Measurements from ENCODE around the gene TMEM45A.
"Not testable (repeated sequence)": the region's sequence is repeated elsewhere in the genome, so short reads cannot be mapped to it uniquely, and the experiment has no call there.

TMEM45A gene

GRCh38 chr3:100580147-100580546, 87.7 kb downstream of the TMEM45A start:
- no peak for DNase-seq

DNA sequence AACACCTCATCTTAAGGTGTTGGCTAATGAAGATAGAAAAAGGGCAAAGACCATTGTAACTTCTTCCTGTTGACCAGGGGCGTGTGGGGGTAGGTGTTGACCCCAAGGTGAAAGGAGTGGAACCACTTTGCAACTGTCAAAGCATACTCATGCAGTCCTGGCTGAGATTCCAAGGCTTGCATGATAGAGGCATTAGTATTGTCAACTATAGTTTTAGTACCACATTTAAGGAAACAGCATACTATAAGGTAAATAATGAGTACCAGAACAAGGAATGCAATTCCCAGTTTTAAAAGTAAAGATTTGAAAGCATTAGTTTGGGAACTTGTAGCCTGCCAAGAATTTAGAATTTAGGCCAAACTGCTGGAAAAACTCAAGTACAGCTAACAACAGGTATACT, 89.2 kb downstream of the TMEM45A start:
- DNase-seq, result no peak

DNA sequence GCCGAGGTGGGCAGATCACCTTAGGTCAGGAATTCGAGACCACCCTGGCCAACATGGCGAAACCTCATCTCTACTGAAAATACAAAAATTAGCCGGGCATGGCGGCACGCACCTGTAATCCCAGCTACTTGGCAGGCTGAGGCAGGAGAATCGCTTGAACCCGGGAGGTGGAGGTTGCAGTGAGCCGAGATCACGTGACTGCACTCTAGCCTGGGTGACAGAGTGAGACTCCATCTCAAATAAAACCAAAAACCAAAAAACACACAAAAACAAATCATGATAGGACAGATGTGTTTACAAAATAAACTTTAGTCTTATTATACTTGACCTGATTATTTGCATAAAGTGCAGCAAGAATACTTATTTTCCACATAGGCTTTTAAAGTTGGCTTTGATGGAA, 89.7 kb downstream of the TMEM45A start:
- not testable (repeated sequence) for DNase-seq

- no peak for DNase-seq
Observed at GRCh38 chr3:100584101-100584660, 91.8 kb downstream of the TMEM45A start.

DNA sequence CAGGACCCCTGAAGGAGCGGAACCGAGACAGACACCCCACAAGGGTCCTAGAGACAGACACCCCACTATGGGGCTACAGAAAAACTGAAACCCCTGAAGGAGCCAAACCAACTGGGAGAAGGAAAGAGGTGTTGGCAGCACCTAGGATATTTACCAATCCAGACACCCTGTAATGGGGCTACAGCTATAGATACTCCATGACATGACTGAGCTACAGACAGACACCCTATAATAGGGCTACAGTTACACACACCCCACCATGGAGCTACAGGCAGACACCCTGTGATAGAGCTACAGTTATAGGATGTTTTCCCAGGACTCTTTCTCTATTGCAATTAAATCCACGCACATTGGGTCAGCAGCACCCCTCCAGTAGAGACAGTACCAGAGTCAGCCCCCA, 94.4 kb downstream of the TMEM45A start:
- DNase-seq, result no peak

DNA sequence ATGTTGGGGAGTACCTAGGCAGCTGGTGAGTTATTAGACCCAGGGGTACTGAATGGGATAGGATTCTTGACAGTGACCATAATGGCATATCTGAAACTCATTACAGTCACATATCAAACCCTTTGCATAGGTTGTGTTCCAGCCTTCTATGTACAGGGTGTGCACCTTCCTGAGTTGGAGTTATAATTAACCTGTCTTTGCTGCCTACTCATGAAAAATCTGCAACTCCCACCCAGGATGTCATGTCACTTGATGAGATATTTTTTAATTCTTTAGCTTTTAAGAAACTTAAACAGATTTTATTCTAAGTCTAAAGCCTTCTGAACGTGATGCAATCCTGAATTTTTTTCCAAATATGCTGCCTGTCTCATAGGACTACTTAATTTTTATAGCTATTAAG, 95.8 kb downstream of the TMEM45A start:
- DNase-seq, result no peak

DNA sequence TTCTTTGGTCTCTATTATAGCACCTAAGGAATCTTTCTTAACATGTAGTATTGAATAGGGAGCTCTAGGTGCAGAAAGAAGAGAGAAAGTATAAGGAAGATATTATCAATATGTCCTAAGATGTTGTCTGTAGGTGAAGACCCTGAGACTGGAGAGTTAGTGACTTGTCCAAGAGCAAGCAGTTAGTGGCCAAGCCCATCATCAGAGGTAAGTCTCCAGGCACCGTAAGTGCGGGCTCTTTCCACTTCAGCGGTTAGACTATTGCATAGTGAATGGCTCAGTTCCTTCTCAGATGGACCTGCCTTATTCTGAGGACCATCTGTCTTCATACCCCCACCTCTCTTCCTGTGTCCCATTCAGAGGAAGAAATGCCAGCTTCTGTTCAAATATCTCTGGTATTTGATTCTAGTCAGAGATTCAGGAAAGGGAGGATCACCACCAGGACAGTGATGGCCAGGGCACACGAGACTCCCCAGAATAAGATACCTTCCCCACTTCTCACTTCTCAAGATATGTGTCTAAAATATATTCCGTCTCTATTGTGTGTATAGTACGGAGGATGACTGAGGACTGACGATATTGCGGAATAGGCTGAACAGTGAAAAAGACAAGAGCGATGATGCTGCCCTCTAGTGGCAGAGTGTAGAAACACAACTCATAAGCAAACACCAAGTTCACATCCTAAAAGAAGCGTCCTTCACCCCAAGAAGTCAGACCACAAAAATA, 97.9 kb downstream of the TMEM45A start:
- peak; percentile 33 for DNase-seq

GRCh38 chr3:100590840-100591147, 98.4 kb downstream of the TMEM45A start:
- no peak for DNase-seq

- no peak for DNase-seq
Observed at GRCh38 chr3:100591411-100591810, 99.0 kb downstream of the TMEM45A start.

GRCh38 chr3:100600181-100601042, 108.0 kb downstream of the TMEM45A start:
- no peak for DNase-seq

DNA sequence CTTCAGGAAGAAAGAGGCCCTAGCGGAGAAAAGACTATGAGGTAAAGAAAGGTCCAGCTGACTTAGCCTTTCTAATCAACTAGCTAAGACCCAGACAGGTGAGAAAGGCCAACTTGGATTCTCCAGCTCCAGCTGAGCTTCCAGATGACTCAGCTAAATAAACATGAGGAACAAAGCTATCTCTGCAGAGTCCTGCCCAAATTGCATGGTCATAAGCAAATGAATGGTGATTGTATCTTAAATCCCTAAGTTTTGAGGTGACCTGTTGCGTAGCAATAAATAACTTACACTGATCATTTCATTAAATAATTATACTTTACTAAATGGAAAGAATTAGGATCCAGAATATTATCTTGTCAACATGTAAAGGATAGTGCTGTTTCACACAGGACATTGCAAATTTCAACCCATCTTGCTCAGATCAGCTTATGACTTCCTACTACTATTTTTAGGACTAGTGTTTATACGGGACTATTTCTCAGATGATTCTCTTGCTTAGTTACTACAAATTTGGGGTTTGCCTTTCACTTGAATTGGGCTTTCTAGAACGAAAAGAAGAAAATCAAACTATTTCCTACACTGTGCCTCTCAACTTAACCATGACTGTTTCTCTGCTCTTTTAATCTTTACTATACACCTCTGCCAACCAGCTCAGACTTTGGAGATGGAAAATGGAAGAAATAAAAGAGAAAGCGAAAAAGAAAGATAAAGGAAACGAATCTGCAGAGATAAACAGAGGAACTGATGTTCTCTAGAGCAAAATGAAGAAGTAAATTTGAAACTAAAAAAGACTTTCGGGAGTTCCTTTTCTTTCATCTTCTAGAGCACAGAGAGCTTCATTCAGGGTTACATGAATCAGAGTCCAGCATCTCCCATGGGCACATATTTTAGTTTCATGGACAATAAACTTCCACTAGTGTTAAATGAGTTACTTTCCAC, 110.4 kb downstream of the TMEM45A start:
- DNase-seq, result no peak

DNA sequence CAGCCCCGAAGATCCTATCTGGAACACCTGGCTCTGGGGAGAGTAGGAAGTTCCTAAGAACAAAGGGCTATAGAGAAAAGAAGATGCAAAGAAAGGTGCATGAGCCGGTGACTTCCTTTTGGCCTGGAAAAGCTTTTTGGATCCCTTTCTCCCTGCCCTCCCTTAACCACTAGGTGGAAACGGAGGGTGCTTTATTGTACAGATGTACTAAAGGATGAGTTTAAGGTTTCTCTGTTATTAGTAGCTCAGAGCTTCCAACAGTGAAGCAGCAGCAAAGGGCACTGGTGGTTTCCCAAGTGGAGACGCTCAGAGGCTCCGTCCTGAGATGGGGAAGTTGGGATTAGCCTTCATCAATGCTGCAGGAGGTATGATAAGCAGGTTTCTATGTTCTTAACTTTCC, 111.0 kb downstream of the TMEM45A start:
- DNase-seq, result no peak

- DNase-seq, result no peak
Observed at GRCh38 chr3:100605358-100605757, 112.9 kb downstream of the TMEM45A start.

- DNase-seq, result no peak
Observed at GRCh38 chr3:100606894-100607512, 114.6 kb downstream of the TMEM45A start.

DNA sequence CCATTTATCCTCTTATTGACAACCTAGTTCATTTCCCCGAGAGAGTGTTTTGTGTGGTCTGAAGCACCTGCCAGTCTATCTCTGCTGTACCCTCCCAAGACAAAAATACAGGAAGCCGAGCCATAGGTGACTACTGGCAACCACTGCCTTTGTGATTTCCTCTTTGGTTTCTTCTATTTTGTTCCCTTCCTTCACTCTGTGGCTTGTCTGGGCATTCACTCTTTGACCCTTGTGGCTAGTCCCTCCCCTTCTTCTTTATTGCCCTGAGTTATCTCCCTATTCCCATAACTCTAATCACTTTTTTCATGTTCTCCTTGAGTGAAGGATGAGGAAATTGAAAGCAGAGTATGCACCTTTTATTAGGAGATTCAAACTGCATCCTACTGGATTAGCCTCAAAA, 116.9 kb downstream of the TMEM45A start, which contains the start of gene ADGRG7:
ADGRG7 (plus strand) TSS at position 297 of the 400 bp plus-strand sequence. CDS start 256 bp downstream, outside the sequence.
- no peak for DNase-seq

- DNase-seq, result no peak
Observed at GRCh38 chr3:100609963-100610362, 117.5 kb downstream of the TMEM45A start.

GRCh38 chr3:100611221-100611620, 118.8 kb downstream of the TMEM45A start:
- DNase-seq, result no peak

- DNase-seq, result no peak
Observed at GRCh38 chr3:100613721-100614390, 121.4 kb downstream of the TMEM45A start.

GRCh38 chr3:100614941-100615340, 122.5 kb downstream of the TMEM45A start:
- DNase-seq, result no peak

- DNase-seq, result no peak
Observed at GRCh38 chr3:100615684-100616083, 123.3 kb downstream of the TMEM45A start.

DNA sequence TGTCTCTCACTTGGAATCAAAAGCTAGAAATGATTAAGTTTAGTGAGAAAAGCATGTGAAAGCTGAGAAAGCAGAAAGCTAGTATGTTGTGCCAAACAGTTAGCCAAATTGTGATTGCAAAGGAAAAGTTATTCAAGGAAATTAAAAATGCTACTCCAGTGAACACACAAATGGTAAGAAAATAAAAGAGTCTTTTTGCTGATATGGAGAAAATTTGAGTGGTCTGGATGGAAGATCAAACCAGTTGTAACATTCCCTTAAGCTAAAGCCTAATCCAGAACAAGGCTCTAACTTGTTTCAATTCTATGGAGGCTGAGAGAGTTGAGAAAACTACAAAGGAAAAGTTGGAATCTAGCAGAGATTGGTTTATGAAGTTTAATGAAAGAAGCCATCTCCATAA, 128.8 kb downstream of the TMEM45A start:
- DNase-seq, result no peak

Measured in stimulated activated CD4-positive, alpha-beta T cell treated with anti-CD3 and anti-CD28 coated beads, Interleukin-4, amount 100 ng/mL, for 4 hours (primary cell).